Subcutaneous adipose tissue (tissue), 4 donors: Measurements from ENCODE around the gene TRIO. TPM values are rescaled to one million over a fixed set of nuclear protein-coding genes. Genes with fewer than 3 reads are reported as not detected.

Source experiments
- total RNA-seq, 4 donors: library from RNA; depleted of rRNA; stranded (reverse); fragments of >200 nt; gene quantifications; one replicate each; pipeline ENCODE4 v1.1.0, GENCODE V29; 2016
- TF ChIP-seq, protein P1 (sequence below): fragments of 450-650 bp; IDR thresholded peaks from one replicate; pipeline ENCODE4 v1.5.1; 2016; ENCODE audit warnings: low read depth, mild to moderate bottlenecking, control low read depth, antibody characterized with exemption, moderate library complexity

Gene TRIO
- total RNA-seq, 4 donors from 2014 or later, result 193 to 238 (median 212) TPM

- TF ChIP-seq, protein P1, sequence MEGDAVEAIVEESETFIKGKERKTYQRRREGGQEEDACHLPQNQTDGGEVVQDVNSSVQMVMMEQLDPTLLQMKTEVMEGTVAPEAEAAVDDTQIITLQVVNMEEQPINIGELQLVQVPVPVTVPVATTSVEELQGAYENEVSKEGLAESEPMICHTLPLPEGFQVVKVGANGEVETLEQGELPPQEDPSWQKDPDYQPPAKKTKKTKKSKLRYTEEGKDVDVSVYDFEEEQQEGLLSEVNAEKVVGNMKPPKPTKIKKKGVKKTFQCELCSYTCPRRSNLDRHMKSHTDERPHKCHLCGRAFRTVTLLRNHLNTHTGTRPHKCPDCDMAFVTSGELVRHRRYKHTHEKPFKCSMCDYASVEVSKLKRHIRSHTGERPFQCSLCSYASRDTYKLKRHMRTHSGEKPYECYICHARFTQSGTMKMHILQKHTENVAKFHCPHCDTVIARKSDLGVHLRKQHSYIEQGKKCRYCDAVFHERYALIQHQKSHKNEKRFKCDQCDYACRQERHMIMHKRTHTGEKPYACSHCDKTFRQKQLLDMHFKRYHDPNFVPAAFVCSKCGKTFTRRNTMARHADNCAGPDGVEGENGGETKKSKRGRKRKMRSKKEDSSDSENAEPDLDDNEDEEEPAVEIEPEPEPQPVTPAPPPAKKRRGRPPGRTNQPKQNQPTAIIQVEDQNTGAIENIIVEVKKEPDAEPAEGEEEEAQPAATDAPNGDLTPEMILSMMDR, result no peak
These were observed 359.1 kb downstream of the TRIO start for GRCh38 chr5:14502294-14502690.

GRCh38 chr5:14503017-14503680 lies 360.0 kb downstream of the TRIO start:
- TF ChIP-seq, protein P1, result no peak

- TF ChIP-seq, protein P1, result no peak
These were observed 360.7 kb downstream of the TRIO start for GRCh38 chr5:14503681-14504331.

GRCh38 chr5:14504332-14504727 lies 361.2 kb downstream of the TRIO start:
- TF ChIP-seq, protein P1, result no peak

- TF ChIP-seq, protein P1, result no peak
These were observed 361.7 kb downstream of the TRIO start for GRCh38 chr5:14504816-14505215.

- TF ChIP-seq, protein P1, result no peak
These were observed 362.4 kb downstream of the TRIO start for GRCh38 chr5:14505310-14506139.

DNA sequence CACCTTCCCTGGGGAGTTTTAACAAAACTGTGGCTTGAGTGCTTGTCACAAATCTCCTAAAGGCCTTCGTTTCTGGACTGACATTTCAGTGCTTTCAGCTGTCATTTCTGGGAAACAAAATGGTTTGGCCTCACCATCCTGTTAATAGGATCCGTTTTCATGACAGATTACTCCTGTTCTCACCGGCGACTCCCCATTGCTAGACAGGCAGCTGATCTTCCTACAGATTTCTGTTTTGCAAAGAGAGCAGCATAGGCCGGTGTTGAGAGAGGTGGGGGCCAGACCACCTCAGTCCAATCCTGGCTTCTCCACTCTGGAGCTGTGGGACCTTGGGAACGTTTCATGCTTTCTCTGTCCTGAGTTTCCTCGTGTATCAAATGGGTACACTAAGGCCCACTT lies 363.0 kb downstream of the TRIO start:
- TF ChIP-seq, protein P1, result no peak
